LNCaP clone FGC (cell line): ENCODE results near the gene CCDC61.

Experiments used
- DNase-seq: peaks from one replicate; pipeline ENCODE4 v3.0.0-alpha.2; 2011; ENCODE audit warnings: low read depth
- H3K4me3 ChIP-seq: 2 replicates; pipeline ENCODE4 v1.5.1; 2011; ENCODE audit warnings: mild to moderate bottlenecking, low read depth, low read length, control low read depth
- TF ChIP-seq, protein P1 (sequence below): IDR thresholded peaks from 2 replicates; pipeline ENCODE4 v1.5.1; 2012; ENCODE audit warnings: mild to moderate bottlenecking; ENCODE audit not compliant: control insufficient read depth, insufficient read depth; ENCODE audit errors: extremely low read depth

CCDC61 gene

DNA sequence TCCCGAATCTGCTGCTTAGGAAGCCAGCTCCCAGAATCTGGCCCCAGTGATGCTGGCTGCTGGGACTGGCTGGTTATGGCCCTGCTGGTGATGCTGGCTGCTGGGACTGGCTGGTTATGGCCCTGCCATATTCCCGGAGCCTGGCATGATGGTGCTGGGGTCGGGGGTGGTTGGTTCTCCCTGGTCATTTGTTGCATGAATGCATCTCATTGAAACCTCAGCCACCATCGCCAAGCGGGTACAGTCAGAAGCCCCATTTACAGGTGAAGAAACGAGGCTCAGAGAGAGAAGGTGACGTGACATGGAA lies 25.5 kb downstream of the CCDC61 start:
- TF ChIP-seq, protein P1, sequence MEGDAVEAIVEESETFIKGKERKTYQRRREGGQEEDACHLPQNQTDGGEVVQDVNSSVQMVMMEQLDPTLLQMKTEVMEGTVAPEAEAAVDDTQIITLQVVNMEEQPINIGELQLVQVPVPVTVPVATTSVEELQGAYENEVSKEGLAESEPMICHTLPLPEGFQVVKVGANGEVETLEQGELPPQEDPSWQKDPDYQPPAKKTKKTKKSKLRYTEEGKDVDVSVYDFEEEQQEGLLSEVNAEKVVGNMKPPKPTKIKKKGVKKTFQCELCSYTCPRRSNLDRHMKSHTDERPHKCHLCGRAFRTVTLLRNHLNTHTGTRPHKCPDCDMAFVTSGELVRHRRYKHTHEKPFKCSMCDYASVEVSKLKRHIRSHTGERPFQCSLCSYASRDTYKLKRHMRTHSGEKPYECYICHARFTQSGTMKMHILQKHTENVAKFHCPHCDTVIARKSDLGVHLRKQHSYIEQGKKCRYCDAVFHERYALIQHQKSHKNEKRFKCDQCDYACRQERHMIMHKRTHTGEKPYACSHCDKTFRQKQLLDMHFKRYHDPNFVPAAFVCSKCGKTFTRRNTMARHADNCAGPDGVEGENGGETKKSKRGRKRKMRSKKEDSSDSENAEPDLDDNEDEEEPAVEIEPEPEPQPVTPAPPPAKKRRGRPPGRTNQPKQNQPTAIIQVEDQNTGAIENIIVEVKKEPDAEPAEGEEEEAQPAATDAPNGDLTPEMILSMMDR, result no peak
- no peak for DNase-seq
- H3K4me3 ChIP-seq, result no peak overlapping the region

DNA sequence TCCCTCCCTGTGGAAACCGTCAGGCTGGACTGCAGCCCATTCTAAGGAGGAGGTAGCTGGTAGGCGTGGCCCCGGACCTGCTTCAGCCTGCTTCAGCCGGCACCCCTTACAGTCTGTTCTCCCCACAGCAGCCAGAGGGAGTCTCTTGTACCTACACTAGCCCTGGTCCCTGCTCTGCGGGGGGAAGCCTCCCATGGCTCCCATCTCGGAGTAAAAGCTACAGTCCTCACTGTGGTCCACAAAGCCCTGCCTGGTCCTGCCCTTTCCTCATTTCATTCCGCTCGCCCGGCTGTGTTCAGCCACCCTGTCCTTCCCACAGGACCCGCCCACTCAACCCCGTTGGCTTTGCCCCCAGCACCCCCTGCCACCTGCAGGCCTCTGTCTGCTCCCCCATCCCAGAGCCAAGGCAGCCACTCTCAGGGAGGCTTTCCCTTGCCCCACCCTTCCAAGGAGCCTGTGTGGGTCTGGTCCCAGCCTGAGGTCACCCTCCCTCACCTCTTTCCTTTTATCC lies 26.3 kb downstream of the CCDC61 start:
- no peak for DNase-seq

DNA sequence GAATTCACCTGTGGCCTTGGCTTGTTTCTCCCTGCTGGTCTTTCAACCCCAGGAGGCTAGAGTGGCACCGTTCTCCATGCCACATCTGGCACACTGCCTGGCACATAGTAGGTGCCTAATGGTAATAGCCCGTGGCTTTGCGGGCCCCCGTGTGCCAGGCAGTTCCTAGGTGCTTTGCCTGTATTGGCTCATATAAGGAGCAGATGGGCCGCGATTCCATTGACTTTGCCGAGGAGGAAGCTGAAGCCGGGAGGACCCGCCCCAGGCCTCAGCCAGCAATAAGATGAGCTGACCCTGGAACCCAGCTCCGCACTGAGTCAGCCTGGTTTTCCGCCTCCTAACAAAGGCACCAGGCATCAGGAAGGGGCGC lies 26.8 kb downstream of the CCDC61 start:
- TF ChIP-seq, protein P1, result no peak
- no peak for DNase-seq
- H3K4me3 ChIP-seq, result no peak overlapping the region

More for the DNA sequence above, 26.3 kb downstream of the CCDC61 start:
- TF ChIP-seq, protein P1, result no peak
- H3K4me3 ChIP-seq, result no peak overlapping the region

DNA sequence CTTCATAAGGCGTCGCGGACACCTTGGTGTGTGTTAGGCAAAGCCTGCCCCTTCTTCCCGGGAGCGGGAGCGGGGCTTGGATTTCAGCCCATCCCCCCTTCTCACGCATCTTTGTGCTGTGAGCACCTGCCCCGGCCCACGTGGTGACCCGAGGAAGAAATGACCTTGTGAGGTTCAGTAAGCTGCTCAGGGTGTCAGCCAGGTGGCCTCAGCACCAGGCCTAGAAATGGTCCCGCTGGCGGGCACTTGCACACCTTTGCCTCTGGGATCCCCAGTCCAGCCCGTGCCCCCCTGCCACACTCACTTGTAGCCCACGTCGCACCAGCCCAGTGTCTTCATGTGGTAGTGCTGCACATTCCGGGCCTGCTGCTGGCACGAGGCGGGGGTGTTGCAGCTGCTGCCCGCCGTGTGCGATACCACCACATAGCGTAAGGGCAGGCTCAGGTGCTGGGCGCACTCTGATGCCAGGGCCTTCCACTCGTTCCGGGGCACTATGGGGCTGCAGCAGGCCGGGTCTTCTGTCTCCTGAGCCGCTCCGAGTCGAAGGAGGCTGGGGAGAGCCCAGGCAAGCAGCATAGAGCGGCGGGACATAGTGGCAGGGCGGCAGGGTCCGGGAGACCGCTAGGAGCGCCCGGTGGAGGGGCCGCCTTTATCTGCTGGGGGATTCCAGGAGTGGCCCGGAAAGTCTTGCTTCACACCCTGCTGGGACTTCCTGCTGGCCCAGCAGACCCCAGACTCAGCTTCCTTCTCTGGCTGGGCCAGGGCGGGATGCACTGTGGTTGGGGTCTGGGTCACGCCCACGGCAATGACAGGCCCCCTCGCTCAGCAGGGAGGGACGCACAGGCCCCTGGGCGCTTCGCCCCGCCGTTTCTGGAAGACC lies 27.4 kb downstream of the CCDC61 start, which contains the start of gene PGLYRP1:
TSS of gene PGLYRP1 (minus strand) at position 623 of the 880 bp plus-strand sequence. CDS start at position 591, 32 bp downstream.
- no peak for DNase-seq
- TF ChIP-seq, protein P1, result no peak
- no peak within 1 kb of the TSS for H3K4me3 ChIP-seq

DNA sequence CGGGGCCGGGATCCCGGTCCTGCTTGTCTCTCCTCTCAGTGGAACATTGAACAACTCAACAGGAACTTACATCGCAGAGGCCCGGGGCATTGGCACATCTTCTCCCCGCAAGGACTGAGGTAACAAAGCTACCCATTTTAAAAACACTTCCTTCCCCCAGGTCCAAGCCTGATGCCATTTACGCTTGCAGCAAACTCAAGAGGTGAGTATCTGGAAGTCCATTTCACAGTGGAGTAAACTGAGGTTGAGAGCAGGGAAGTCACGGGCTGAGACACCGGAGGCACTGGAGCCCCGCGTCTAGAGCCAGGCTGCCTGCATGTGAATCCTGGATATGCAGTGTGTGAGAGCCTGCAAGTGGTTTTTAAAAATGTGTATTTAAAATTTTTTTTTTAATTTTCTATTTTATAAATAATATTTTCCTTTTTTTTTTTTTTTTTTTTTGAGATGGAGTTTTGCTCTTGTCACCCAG lies 28.1 kb downstream of the CCDC61 start:
- DNase-seq, result no peak
- H3K4me3 ChIP-seq, result no peak overlapping the region
- TF ChIP-seq, protein P1, result no peak

DNA sequence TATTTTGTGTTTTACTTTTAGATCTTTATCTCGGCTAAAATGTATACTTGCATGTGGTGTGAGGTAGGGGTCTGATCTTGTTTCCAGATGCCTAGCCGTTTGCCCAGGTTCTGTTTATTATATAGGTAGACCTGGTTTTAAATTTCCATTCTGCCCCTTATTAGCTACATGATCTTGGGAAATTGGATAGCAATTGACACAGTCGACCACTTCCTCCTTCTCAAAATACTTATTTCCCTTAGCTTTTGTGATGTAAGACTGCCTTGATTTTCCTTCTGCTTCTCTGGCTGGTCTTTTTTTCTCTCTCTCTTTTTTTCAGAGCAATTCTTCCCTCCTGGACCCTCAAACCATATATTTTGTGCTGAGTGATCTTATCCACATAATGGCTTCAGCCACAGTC lies 30.6 kb downstream of the CCDC61 start:
- TF ChIP-seq, protein P1, result no peak
- DNase-seq, result no peak
- no peak overlapping the region for H3K4me3 ChIP-seq
